OCI-LY7 (cell line): ENCODE data around the gene CRYM. TPM values are rescaled to one million over a fixed set of nuclear protein-coding genes. Genes with fewer than 3 reads are reported as not detected.
"Not testable (repeated sequence)": the region's sequence is repeated elsewhere in the genome, so short reads cannot be mapped to it uniquely, and the experiment has no call there.

Source experiments
- BruUV-seq: library from RNA; stranded (reverse); fragments of 400-500 nt; replicated peaks from 2 replicates; lab custom pipeline; 2021; lab: Mats Ljungman, UMichigan
- CTCF ChIA-PET: fragments of 300-600 bp; sonication (Branson Sonifier 250); formaldehyde crosslinking; loops from one replicate; lab custom pipeline; 2022; ENCODE audit warnings: antibody characterized with exemption; ENCODE audit not compliant: unreplicated experiment; lab: Charles Lee
- POLR2A ChIA-PET: fragments of 300-600 bp; sonication (Branson Sonifier 250); formaldehyde crosslinking; loops from one replicate; lab custom pipeline; 2022; ENCODE audit warnings: antibody characterized with exemption; lab: Charles Lee
- DNase-seq: peaks from one replicate; pipeline ENCODE4 v3.0.0-alpha.2; 2015; ENCODE audit warnings: low spot score
- H2AFZ ChIP-seq: fragments of 200-600 bp; sonication (generic), shearing (Covaris generic); 2 replicates; pipeline ENCODE4 v1.6.1; 2014; ENCODE audit warnings: mild to moderate bottlenecking, antibody characterized with exemption, low read length, moderate library complexity
- H3K27ac ChIP-seq: fragments of 200-600 bp; sonication (generic); 2 replicates; pipeline ENCODE4 v1.5.1; 2014; ENCODE audit warnings: mixed run types, low read depth, mild to moderate bottlenecking, moderate library complexity, low read length, inconsistent platforms; ENCODE audit not compliant: poor library complexity, severe bottlenecking
- H3K36me3 ChIP-seq: fragments of 200-600 bp; sonication (generic); 2 replicates; pipeline ENCODE4 v1.6.1; 2014; ENCODE audit warnings: mild to moderate bottlenecking, antibody characterized with exemption, low read length, moderate library complexity, mixed read lengths; ENCODE audit not compliant: insufficient read depth
- H3K4me1 ChIP-seq: fragments of 200-600 bp; sonication (generic); 2 replicates; pipeline ENCODE4 v1.5.1; 2014; ENCODE audit warnings: mild to moderate bottlenecking, low read length; ENCODE audit not compliant: insufficient read depth, poor library complexity, severe bottlenecking
- H3K4me2 ChIP-seq: fragments of 200-600 bp; sonication (generic); 2 replicates; pipeline ENCODE4 v1.6.1; 2014; ENCODE audit warnings: mild to moderate bottlenecking, low read length
- H3K4me3 ChIP-seq: fragments of 200-600 bp; sonication (generic); 2 replicates; pipeline ENCODE4 v1.5.1; 2014; ENCODE audit warnings: mild to moderate bottlenecking, low read depth, low read length; ENCODE audit not compliant: poor library complexity, severe bottlenecking
- H3K79me2 ChIP-seq: fragments of 200-600 bp; sonication (generic); 2 replicates; pipeline ENCODE4 v1.6.1; 2016; ENCODE audit warnings: low read depth, mild to moderate bottlenecking, low read length, moderate library complexity, mixed read lengths; ENCODE audit not compliant: insufficient read depth
- H3K9me2 ChIP-seq: fragments of 200-600 bp; sonication (generic); 2 replicates; pipeline ENCODE4 v1.6.1; 2016; ENCODE audit warnings: mild to moderate bottlenecking, low read length, mixed read lengths; ENCODE audit not compliant: insufficient read depth
- H3K9me3 ChIP-seq: fragments of 200-600 bp; sonication (generic); 2 replicates; pipeline ENCODE4 v1.6.1; 2014; ENCODE audit warnings: mild to moderate bottlenecking, mixed run types, low read length, mixed read lengths
- H4K20me1 ChIP-seq: fragments of 200-600 bp; sonication (generic); 2 replicates; pipeline ENCODE4 v1.6.1; 2014; ENCODE audit warnings: mild to moderate bottlenecking, antibody characterized with exemption, low read length, moderate library complexity, mixed read lengths; ENCODE audit not compliant: insufficient read depth
- EZH2phosphoT487 ChIP-seq: fragments of 200-600 bp; sonication (generic); IDR thresholded peaks from 2 replicates; pipeline ENCODE4 v1.6.1; 2018; ENCODE audit warnings: low read depth, borderline replicate concordance, mild to moderate bottlenecking, mixed run types, antibody characterized with exemption, low read length, moderate library complexity, mixed read lengths
- intact Hi-C: fragments of 100-400 bp; cut with micrococcal nuclease; formaldehyde crosslinking; loops from one replicate; pipeline ENCODE4 v1.10.0; 2022; ENCODE audit not compliant: unreplicated experiment
- total RNA-seq, 2 experiments: library from RNA; depleted of rRNA in 1 of 2; stranded (reverse); fragments of >200 nt in 1 of 2; shearing (Covaris generic) in 1 of 2; gene quantifications; 2 replicates each; pipeline ENCODE4 v1.2.3, GENCODE V29; 2014 to 2022
- TF ChIP-seq, protein P1 (sequence below): fragments of 200-600 bp; sonication (generic); conservative IDR thresholded peaks from 2 replicates; pipeline ENCODE4 v1.5.1; 2014; ENCODE audit warnings: mild to moderate bottlenecking, antibody characterized with exemption, low read length, moderate library complexity, mixed read lengths

CRYM gene
- total RNA-seq, 2 experiments from 2014 or later = 0.23 to 0.28 TPM

DNA sequence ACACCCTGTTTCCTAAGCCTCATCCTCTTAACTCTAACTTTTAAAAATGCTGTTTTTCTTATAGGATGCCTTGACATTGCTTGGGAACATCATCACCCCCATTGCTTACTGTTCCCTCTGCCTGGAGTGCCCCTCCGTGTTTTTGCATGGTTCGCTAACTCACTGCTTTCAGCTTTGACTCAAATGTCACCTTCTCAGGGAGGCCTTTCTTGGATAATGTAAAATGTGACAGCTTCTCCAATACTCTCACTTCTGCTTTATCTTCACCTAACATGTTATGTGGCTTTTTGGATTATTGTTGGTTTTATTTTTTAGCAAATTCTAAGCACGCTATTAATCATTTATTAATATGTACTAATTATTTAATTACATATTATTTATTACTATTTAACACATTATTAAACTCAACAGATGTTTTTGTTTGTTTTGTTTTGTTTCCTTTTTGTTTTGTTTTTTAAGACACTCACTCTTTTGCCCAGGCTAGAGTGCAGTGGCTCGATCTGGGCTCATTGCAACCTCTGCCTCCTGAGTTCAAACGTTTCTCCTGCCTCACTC lies 3.8 kb downstream of the CRYM start:
- Histone ChIP-seq H3K4me1 (peaks cover 23% of the 10 kb centered on the region), H3K79me2 (no peaks in the 10 kb centered on the region), H3K4me2 (no peak overlapping the region), H3K9me3 (no peaks in the 10 kb centered on the region), H3K36me3 (no peaks in the 10 kb centered on the region), H3K9me2 (no peaks in the 10 kb centered on the region), H3K4me3 (no peak overlapping the region), H2AFZ (no peak overlapping the region), H3K27ac (no peak overlapping the region), H4K20me1 (no peaks in the 10 kb centered on the region)
- BruUV-seq = no TSS peak
- CTCF ChIA-PET = no interaction called here
- DNase-seq = no peak
- POLR2A ChIA-PET = no interaction called here
- intact Hi-C loops = loop anchor here (10.0 kb wide), 1 partner anchor 281 kb away; no protein-coding TSS in a partner anchor
- no peak for TF ChIP-seq EZH2phosphoT487
- TF ChIP-seq, protein P1, sequence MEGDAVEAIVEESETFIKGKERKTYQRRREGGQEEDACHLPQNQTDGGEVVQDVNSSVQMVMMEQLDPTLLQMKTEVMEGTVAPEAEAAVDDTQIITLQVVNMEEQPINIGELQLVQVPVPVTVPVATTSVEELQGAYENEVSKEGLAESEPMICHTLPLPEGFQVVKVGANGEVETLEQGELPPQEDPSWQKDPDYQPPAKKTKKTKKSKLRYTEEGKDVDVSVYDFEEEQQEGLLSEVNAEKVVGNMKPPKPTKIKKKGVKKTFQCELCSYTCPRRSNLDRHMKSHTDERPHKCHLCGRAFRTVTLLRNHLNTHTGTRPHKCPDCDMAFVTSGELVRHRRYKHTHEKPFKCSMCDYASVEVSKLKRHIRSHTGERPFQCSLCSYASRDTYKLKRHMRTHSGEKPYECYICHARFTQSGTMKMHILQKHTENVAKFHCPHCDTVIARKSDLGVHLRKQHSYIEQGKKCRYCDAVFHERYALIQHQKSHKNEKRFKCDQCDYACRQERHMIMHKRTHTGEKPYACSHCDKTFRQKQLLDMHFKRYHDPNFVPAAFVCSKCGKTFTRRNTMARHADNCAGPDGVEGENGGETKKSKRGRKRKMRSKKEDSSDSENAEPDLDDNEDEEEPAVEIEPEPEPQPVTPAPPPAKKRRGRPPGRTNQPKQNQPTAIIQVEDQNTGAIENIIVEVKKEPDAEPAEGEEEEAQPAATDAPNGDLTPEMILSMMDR = no peak

DNA sequence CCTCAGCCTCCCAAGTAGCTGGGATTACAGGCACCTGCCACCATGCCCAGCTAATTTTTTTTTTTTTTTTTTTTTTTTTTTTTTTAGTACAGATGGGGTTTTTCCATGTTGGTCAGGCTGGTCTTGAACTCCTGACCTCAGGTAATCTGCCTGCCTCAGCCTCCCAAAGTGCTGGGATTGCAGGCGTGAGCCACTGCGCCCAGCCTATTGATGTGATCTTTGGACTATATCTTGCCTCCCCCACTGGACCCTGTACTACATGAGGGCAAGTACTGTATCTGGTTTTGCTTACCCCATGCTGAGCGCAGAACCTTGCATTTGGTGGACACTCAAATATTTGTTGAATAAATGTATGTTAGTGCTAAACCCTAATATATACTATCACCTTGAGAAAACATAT lies 5.3 kb downstream of the CRYM start:
- H2AFZ ChIP-seq, CTCF ChIA-PET, H4K20me1 ChIP-seq, H3K9me2 ChIP-seq, DNase-seq, H3K27ac ChIP-seq, H3K4me3 ChIP-seq, H3K79me2 ChIP-seq, H3K4me2 ChIP-seq, H3K9me3 ChIP-seq, BruUV-seq, H3K36me3 ChIP-seq: not testable (repeated sequence)
- POLR2A ChIA-PET = interaction anchor here (0.5 to 0.9 kb wide), 3 partner anchors 26 to 301 kb away, joined by 3 read pairs; no protein-coding TSS in a partner anchor
- H3K4me1 ChIP-seq = peaks cover 22% of the 10 kb centered on the region
- intact Hi-C loops = loop anchor here (10.0 kb wide), 1 partner anchor 282 kb away; no protein-coding TSS in a partner anchor

DNA sequence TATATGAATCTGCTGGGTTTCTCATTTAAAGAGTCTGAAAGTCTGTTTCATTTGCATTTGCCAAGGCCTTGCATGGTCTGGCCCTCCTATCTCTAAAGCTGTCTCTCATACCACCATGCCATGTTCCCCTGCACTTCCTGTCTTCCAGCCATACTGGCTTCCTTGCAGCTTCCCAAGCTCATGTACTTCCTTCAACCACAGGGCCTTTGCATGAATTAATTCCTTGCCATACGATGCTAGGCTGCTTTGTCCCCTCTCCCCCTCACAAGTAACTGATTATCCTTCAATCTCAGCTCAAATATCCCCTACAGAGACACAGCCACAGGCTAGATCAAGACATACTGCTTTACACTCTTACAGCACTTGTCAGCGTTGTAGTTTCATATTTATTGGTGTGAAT lies 5.8 kb downstream of the CRYM start:
- BruUV-seq = no TSS peak
- Histone ChIP-seq H3K36me3 (no peaks in the 10 kb centered on the region), H3K4me2 (no peak overlapping the region), H3K79me2 (no peaks in the 10 kb centered on the region), H2AFZ (no peak overlapping the region), H4K20me1 (no peaks in the 10 kb centered on the region), H3K4me1 (peaks cover 16% of the 10 kb centered on the region), H3K9me3 (no peaks in the 10 kb centered on the region), H3K9me2 (no peaks in the 10 kb centered on the region), H3K4me3 (no peak overlapping the region), H3K27ac (no peak overlapping the region)
- ChIA-PET CTCF (no interaction called here), POLR2A (interaction anchor here (0.9 kb wide), 1 partner anchor 26 kb away, joined by 3 read pairs; no protein-coding TSS in a partner anchor)
- no peak for TF ChIP-seq EZH2phosphoT487
- TF ChIP-seq, protein P1 = no peak
- intact Hi-C loops = loop anchor here (10.0 kb wide), 1 partner anchor 283 kb away; no protein-coding TSS in a partner anchor
- DNase-seq = no peak
